GM12864 (cell line): ENCODE measurements around the gene ZNF784.

ENCODE experiments used
- DNase-seq: peaks from one replicate; pipeline ENCODE4 v3.0.0-alpha.2; 2011; ENCODE audit warnings: low read depth
- H3K4me3 ChIP-seq: 2 replicates; pipeline ENCODE4 v1.5.1; 2011; ENCODE audit warnings: mild to moderate bottlenecking, low read depth, low read length, control low read depth
- CTCF ChIP-seq: IDR thresholded peaks from 2 replicates; pipeline ENCODE4 v1.5.1; 2011; ENCODE audit warnings: low read depth, mild to moderate bottlenecking, moderate library complexity, low read length, control low read depth, inconsistent platforms; ENCODE audit errors: missing control alignments

The ZNF784 gene

GRCh38 chr19:55602104-55603001 is 22.0 kb downstream of the ZNF784 start:
- no peak overlapping the region for H3K4me3 ChIP-seq
- DNase-seq: no peak
- TF ChIP-seq CTCF: no peak

GRCh38 chr19:55601084-55601483 is 23.3 kb downstream of the ZNF784 start:
- TF ChIP-seq CTCF: no peak
- H3K4me3 ChIP-seq: peak overlapping the region; percentile 90

GRCh38 chr19:55600662-55601028 is 23.7 kb downstream of the ZNF784 start:
- DNase-seq: no peak
- no peak for TF ChIP-seq CTCF
- peak overlapping the region; percentile 90 for H3K4me3 ChIP-seq

More at GRCh38 chr19:55601084-55601483, 23.3 kb downstream of the ZNF784 start:
- DNase-seq: no peak

GRCh38 chr19:55599842-55600661 is 24.3 kb downstream of the ZNF784 start, which contains the start of gene ZNF524:
ZNF524 (plus strand) TSS chr19:55600288; CDS start chr19:55602113, 1,825 bp downstream.
- H3K4me3 ChIP-seq: peak within 1 kb of the TSS; percentile 90
- DNase-seq: peak; percentile 68
- no peak for TF ChIP-seq CTCF

GRCh38 chr19:55599468-55599841 is 24.9 kb downstream of the ZNF784 start, which contains the start of gene FIZ1:
FIZ1 (minus strand) TSS chr19:55599517; CDS start chr19:55597865, 1,652 bp downstream.
- no peak for TF ChIP-seq CTCF
- peak; percentile 95 for DNase-seq
- peak within 1 kb of the TSS; percentile 90 for H3K4me3 ChIP-seq

- no peak for TF ChIP-seq CTCF
- peak overlapping the region; percentile 90 for H3K4me3 ChIP-seq
- DNase-seq: peak; percentile 73
Observed at GRCh38 chr19:55598719-55599467, 25.5 kb downstream of the ZNF784 start.
